Bronchial epithelial cell (primary cell): ENCODE data around the gene TMEM267. TPM values are rescaled to one million over a fixed set of nuclear protein-coding genes. Genes with fewer than 3 reads are reported as not detected.

ENCODE experiments used
- DNase-seq: peaks from one replicate; pipeline ENCODE4 v3.0.0-alpha.2; 2010; ENCODE audit warnings: low read depth
- FAIRE-seq: peaks from 2 replicates; lab custom pipeline; 2011; peaks lifted over from hg19 to GRCh38; lab: Jason Lieb, UNC
- H3K27me3 ChIP-seq: 2 replicates; pipeline ENCODE4 v1.5.1; 2011; ENCODE audit warnings: low read length; ENCODE audit not compliant: control insufficient read depth, insufficient read depth
- H3K36me3 ChIP-seq: 2 replicates; pipeline ENCODE4 v1.5.1; 2011; ENCODE audit warnings: low read length; ENCODE audit not compliant: control insufficient read depth, insufficient read depth
- H3K4me3 ChIP-seq: 2 replicates; pipeline ENCODE4 v1.5.1; 2011; ENCODE audit warnings: mild to moderate bottlenecking, low read depth, low read length, control low read depth
- total RNA-seq: library from RNA; depleted of rRNA; stranded (reverse); fragments of >200 nt; gene quantifications from 2 replicates; pipeline ENCODE4 v1.2.1, GENCODE V29; 2014
- TF ChIP-seq, protein P1 (sequence below): IDR thresholded peaks from 2 replicates; pipeline ENCODE4 v1.5.1; 2011; ENCODE audit warnings: mild to moderate bottlenecking, moderate library complexity, low read length, control low read depth, inconsistent platforms; ENCODE audit not compliant: insufficient read depth, severe bottlenecking

The TMEM267 gene
- total RNA-seq, 1 donor from 2014 or later = 12.4 TPM

DNA sequence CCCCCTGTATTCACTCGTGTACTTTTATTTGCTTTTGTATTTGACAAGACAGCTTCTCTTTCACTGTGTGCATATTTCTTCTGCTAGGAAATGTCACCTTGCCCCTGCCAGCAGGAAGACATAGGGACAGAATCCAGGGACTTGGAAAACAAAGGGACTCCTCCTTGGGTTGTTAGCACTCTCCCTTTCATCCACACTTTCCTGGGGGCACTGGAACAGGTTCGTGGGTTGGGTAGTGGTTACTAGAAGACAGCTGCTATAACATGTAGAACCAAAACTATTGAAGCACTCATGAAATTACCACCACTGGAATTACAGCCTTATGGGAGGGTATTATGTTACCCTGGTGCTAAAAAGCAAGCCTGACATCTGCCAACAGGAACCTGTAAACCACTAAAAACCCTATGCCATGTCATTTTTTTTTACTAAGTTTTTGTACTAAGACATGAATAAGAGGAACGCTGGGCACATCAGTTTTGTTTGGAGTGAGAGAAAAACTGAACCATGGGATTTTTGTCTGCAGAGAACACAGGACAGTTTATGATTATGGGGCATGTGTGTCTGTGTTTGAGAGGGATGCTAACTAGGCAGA lies 66.8 kb downstream of the TMEM267 start:
- TF ChIP-seq, protein P1, sequence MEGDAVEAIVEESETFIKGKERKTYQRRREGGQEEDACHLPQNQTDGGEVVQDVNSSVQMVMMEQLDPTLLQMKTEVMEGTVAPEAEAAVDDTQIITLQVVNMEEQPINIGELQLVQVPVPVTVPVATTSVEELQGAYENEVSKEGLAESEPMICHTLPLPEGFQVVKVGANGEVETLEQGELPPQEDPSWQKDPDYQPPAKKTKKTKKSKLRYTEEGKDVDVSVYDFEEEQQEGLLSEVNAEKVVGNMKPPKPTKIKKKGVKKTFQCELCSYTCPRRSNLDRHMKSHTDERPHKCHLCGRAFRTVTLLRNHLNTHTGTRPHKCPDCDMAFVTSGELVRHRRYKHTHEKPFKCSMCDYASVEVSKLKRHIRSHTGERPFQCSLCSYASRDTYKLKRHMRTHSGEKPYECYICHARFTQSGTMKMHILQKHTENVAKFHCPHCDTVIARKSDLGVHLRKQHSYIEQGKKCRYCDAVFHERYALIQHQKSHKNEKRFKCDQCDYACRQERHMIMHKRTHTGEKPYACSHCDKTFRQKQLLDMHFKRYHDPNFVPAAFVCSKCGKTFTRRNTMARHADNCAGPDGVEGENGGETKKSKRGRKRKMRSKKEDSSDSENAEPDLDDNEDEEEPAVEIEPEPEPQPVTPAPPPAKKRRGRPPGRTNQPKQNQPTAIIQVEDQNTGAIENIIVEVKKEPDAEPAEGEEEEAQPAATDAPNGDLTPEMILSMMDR = no peak
- no peak overlapping the region for H3K4me3 ChIP-seq
- no peak for FAIRE-seq

DNA sequence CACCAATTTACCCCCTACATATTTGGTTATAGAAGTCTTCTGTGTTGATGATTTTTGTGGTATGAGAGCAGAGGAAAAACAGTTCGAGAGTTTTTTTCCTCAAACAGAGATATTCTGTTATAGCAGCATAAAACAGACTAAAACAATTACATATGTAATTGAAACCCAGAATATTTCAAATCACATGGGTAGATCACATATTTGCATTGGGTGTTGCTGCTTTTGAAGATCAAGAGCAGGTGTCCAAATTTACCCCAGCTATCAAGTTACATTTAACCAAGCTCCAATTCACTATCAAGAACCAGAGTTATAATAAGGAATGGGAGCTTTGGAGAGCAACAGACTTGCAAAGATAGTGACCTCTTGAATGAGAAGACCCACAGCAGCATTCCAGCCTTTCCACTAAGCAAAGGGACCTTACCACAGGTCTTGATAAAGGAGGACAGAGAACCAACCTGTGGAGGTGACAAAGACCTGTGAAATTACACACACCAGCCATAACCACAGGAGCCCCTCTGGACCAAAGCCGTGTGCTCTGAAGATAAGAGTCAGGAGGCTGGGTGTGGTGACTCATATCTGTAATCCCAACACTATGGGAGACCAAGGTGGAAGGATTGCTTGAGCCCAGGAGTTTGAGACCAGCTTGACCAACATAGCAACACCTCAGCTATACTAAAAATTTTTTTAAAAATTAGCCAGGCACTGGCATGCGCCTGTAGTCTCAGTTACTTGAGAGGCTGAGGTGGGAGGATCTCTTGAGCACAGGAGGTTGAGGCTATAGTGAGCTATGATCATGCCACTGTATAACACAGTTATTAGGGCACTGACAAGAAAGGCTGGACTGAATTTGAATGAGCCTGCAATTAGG lies 67.5 kb downstream of the TMEM267 start:
- Histone ChIP-seq H3K27me3 (no peaks in the 10 kb centered on the region), H3K36me3 (no peaks in the 10 kb centered on the region), H3K4me3 (no peak overlapping the region)
- TF ChIP-seq, protein P1 = no peak
- no peak for FAIRE-seq
- DNase-seq = no peak

More for the DNA sequence above, 66.8 kb downstream of the TMEM267 start:
- Histone ChIP-seq H3K27me3 (no peaks in the 10 kb centered on the region), H3K36me3 (no peaks in the 10 kb centered on the region)
- DNase-seq = no peak

DNA sequence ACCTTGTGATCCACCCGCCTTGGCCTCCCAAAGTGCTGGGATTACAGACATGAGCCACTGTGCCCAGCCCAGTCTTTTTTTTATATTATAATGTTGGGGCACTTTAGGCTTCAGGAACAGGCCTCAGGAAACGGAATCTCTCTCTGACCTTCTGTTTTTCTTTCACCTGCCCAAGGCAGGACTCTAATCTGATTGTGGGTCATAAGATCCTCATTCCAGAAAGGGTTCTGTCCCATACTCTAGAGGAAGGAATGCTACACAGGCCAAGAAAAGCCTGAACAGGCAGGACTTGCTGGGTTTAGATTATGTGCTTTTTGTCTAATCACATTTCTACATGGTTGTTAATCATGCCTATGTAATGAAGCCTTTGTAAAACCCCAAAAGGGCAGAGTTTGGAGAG lies 69.7 kb downstream of the TMEM267 start:
- TF ChIP-seq, protein P1 = no peak
- H3K27me3 ChIP-seq = no peaks in the 10 kb centered on the region
- DNase-seq (no peak), FAIRE-seq (no peak)
- no peaks in the 10 kb centered on the region for H3K36me3 ChIP-seq
- H3K4me3 ChIP-seq = no peak overlapping the region

DNA sequence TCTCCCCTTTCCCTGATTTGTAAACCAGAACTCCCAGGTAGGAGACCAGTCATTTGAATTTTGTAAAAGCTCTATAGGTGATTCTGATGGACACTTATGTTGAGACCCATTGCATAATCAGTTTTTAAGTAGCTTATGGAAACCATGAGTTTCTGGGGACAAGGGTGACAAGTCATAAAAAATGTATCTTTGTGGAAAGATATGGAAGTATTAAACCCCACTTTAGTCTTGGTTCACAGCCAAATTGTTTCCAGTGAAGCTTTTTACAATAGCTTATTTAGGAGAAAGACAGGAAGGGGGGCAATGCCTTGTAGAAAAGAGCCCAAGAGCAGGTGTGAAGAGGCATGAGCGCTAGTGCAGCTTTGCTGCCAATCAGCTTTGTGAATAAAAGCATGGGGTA lies 71.0 kb downstream of the TMEM267 start:
- FAIRE-seq (no peak), DNase-seq (no peak)
- TF ChIP-seq, protein P1 = no peak

DNA sequence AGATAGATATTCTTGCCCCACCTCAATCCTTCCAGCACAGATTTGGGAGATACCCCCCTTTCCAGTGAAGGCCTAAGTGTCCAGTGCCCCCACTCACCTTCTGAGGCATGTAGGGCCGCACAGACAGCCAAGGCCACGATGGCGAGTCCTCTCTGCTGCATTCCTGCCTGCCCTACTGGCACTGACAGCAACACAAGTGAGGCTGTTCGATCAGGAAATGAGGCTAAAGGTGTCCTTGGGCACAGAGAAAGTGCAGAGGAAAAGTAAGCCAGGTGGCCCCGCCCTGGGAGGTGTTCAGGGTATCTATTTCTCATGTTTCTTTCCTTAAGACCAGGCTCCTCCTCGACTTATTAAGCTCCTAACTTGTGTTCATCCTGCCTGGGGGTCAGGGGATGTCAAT lies 71.5 kb downstream of the TMEM267 start, which contains the start of gene CCL28:
Gene CCL28 (minus strand): TSS at position 236 of the 400 bp plus-strand sequence. CDS start 75 bp downstream, at position 161.
- Histone ChIP-seq H3K27me3 (no peaks in the 10 kb centered on the region), H3K36me3 (no peaks in the 10 kb centered on the region), H3K4me3 (no peak within 1 kb of the TSS)
- FAIRE-seq (no peak), DNase-seq (no peak)
- TF ChIP-seq, protein P1 = no peak

More for the DNA sequence above, 71.0 kb downstream of the TMEM267 start:
- H3K36me3 ChIP-seq = no peaks in the 10 kb centered on the region
- no peak overlapping the region for H3K4me3 ChIP-seq
- H3K27me3 ChIP-seq = no peaks in the 10 kb centered on the region
